ENCODE data around the gene ANKS6. TPM values are rescaled to one million over a fixed set of nuclear protein-coding genes. Genes with fewer than 3 reads are reported as not detected.

Gene ANKS6
- total and polyA plus RNA-seq, 10 of the 15 experiments (the other 5 are each of a cell fraction or from before 2014, with no cell fraction given) = 2.0 to 16.2 (median 6.1) TPM

GRCh38 chr9:98798254-98798653, 1.9 kb upstream of the ANKS6 start:
- ChIA-PET RAD21 (ENCODE audit: unreplicated experiment) (no interaction called here), SMC1A (ENCODE audit: uncharacterized antibody, unreplicated experiment) (interaction anchor here (1.3 kb wide), 1 partner anchor 8 kb away, joined by 3 read pairs; no protein-coding TSS in a partner anchor), POLR2A (no interaction called here), CTCF (interaction anchor here (1.1 kb wide), 1 partner anchor 40 kb away, joined by 3 read pairs; no protein-coding TSS in a partner anchor)
- no peaks in the 10 kb centered on the region for H3K79me2 ChIP-seq (ENCODE audit: control insufficient read depth, insufficient read depth, low read length)
- peaks cover 0 to 2% of the 10 kb centered on the region in 2 experiments; a peak in 2 of 4 replicates for H3K27me3 ChIP-seq (replicated peaks in 1 of 2; ENCODE audit: control insufficient read depth in 2 of 2, insufficient read depth in 2 of 2, low read length in 1 of 2)
- ATAC-seq = no peak
- DNase-seq (ENCODE audit: low read depth, low spot score) = no peak
- no peak for TF ChIP-seq HDAC2 (IDR thresholded peaks at IDR 0.05)
- no peak for TF ChIP-seq BCL3 (IDR thresholded peaks at IDR 0.05; ENCODE audit: borderline replicate concordance, insufficient read depth, low read depth, low read length, poor library complexity, severe bottlenecking)
- no peak for TF ChIP-seq IRF3 (IDR thresholded peaks at IDR 0.05)
- TF ChIP-seq DPF2 (IDR thresholded peaks at IDR 0.05) = no peak
- TF ChIP-seq CHD4 (IDR thresholded peaks at IDR 0.05) = no peak
- no peak for TF ChIP-seq NR2C1 (IDR thresholded peaks at IDR 0.05)
- no peak for TF ChIP-seq TCF12 (IDR thresholded peaks at IDR 0.05; ENCODE audit: low read depth, low read length)
- TF ChIP-seq NBN (IDR thresholded peaks at IDR 0.05) = no peak
- no peak for TF ChIP-seq RBBP5 (conservative IDR thresholded peaks at IDR 0.05)
- no peak for TF ChIP-seq MEF2A (IDR thresholded peaks at IDR 0.05; ENCODE audit: insufficient read depth, low read depth, low read length)
- TF ChIP-seq POLR2A (IDR thresholded peaks at IDR 0.05; ENCODE audit: low read depth, low read length) = no peak
- TF ChIP-seq E4F1 (IDR thresholded peaks at IDR 0.05; ENCODE audit: borderline replicate concordance, partially characterized antibody) = no peak
- TF ChIP-seq PAX5 (IDR thresholded peaks at IDR 0.05; ENCODE audit: borderline replicate concordance, low read depth, low read length) = no peak
- TF ChIP-seq ESRRA (IDR thresholded peaks at IDR 0.05; ENCODE audit: low read length) = no peak
- TF ChIP-seq ELK1 (IDR thresholded peaks at IDR 0.05; ENCODE audit: low read depth, low read length) = no peak
- no peak for TF ChIP-seq MYC (IDR thresholded peaks at IDR 0.05; ENCODE audit: insufficient read depth, insufficient read length, insufficient replicate concordance, low read length, severe bottlenecking)
- no peak for TF ChIP-seq HDGF (IDR thresholded peaks at IDR 0.05)
- no peak for TF ChIP-seq NFYB (IDR thresholded peaks at IDR 0.05; ENCODE audit: insufficient read depth, low read depth, low read length)
- TF ChIP-seq YY1 (IDR thresholded peaks at IDR 0.05; ENCODE audit: low read depth, low read length) = no peak
- H3K9me3 ChIP-seq (replicated peaks; ENCODE audit: control insufficient read depth, insufficient read depth, low read length) = peaks cover 2% of the 10 kb centered on the region; the same call in 2 of the 3 replicates
- no TSS peak for BruUV-seq (replicated peaks)
- no peaks in the 10 kb centered on the region; the same call in 1 of the 2 replicates for H3K4me1 ChIP-seq (ENCODE audit: control insufficient read depth, insufficient read depth, low read length)
- no peak overlapping the region for H3K4me3 ChIP-seq
- no peaks in the 10 kb centered on the region for H4K20me1 ChIP-seq (ENCODE audit: control insufficient read depth, insufficient read depth)
- 67% methylated on average over 3 of the region's 3 CpGs for WGBS (ENCODE audit: insufficient coverage, insufficient replicate concordance, low lambda C conversion rate, missing lambda C conversion rate)
- in situ Hi-C loops (cut with MboI) = loop anchor here (25.0 kb wide), 1 partner anchor 736 kb away; the partner anchor contains the start of gene NANS
- intact Hi-C loops (cut with micrococcal nuclease; ENCODE audit: unreplicated experiment) = no loop called here
- no peak overlapping the region for H3K9ac ChIP-seq (ENCODE audit: control insufficient read depth, insufficient read depth, low read length)
- no peak overlapping the region for H2AFZ ChIP-seq (ENCODE audit: control insufficient read depth, low read depth, low read length)
- H3K36me3 ChIP-seq (ENCODE audit: control insufficient read depth in 2 of 2, insufficient read depth in 2 of 2, low read length in 1 of 2) = no peaks in the 10 kb centered on the region
- H3K4me2 ChIP-seq (ENCODE audit: control insufficient read depth, insufficient read depth) = no peak overlapping the region
- no peak for FAIRE-seq
- no peak overlapping the region for H3K27ac ChIP-seq (ENCODE audit: control insufficient read depth, insufficient read depth)
